ENCODE results near the gene STARD13.

- TF ChIP-seq, protein P1, sequence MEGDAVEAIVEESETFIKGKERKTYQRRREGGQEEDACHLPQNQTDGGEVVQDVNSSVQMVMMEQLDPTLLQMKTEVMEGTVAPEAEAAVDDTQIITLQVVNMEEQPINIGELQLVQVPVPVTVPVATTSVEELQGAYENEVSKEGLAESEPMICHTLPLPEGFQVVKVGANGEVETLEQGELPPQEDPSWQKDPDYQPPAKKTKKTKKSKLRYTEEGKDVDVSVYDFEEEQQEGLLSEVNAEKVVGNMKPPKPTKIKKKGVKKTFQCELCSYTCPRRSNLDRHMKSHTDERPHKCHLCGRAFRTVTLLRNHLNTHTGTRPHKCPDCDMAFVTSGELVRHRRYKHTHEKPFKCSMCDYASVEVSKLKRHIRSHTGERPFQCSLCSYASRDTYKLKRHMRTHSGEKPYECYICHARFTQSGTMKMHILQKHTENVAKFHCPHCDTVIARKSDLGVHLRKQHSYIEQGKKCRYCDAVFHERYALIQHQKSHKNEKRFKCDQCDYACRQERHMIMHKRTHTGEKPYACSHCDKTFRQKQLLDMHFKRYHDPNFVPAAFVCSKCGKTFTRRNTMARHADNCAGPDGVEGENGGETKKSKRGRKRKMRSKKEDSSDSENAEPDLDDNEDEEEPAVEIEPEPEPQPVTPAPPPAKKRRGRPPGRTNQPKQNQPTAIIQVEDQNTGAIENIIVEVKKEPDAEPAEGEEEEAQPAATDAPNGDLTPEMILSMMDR (IDR thresholded peaks at IDR 0.05) = no peak
- TF ChIP-seq POLR2A (IDR thresholded peaks at IDR 0.05) = no peak
These were observed 178.2 kb downstream of the STARD13 start for GRCh38 chr13:33107361-33107760.
